Left ventricle myocardium inferior (tissue), 1 donor: Measurements from ENCODE around the gene ATP4A. TPM values are rescaled to one million over a fixed set of nuclear protein-coding genes. Genes with fewer than 3 reads are reported as not detected.
A peak's percentile ranks its signal among the peaks of the same experiment; 100 is the strongest.

ENCODE experiments used
- DNase-seq: peaks from one replicate; pipeline ENCODE4 v3.0.0-alpha.2; 2020
- H3K27ac ChIP-seq: fragments of 200-600 bp; replicated peaks from 2 replicates; pipeline ENCODE4 v1.8.0; 2021
- H3K27me3 ChIP-seq: fragments of 200-600 bp; 2 replicates; pipeline ENCODE4 v1.8.0; 2021; ENCODE audit warnings: low read depth
- H3K36me3 ChIP-seq: fragments of 200-600 bp; 2 replicates; pipeline ENCODE4 v1.8.0; 2021
- H3K4me1 ChIP-seq: fragments of 200-600 bp; 2 replicates; pipeline ENCODE4 v1.8.0; 2021
- H3K4me3 ChIP-seq: fragments of 200-600 bp; 2 replicates; pipeline ENCODE4 v1.8.0; 2021; ENCODE audit warnings: mild to moderate bottlenecking, moderate library complexity
- H3K9me3 ChIP-seq: fragments of 200-600 bp; replicated peaks from 2 replicates; pipeline ENCODE4 v1.8.0; 2021
- intact Hi-C: fragments of 100-400 bp; cut with micrococcal nuclease; formaldehyde crosslinking; loops from one replicate; pipeline ENCODE4 v1.11.0; 2022
- total RNA-seq: library from RNA; stranded (reverse); fragmentation: NEBNext Ultra II Directional; extraction: Animal tissue kit (Norgen Biotek cat#: 25700); gene quantifications from one replicate; pipeline ENCODE4 v1.2.1, GENCODE V29; 2021
- TF ChIP-seq, protein P1 (sequence below): fragments of 200-600 bp; IDR thresholded peaks from 2 replicates; pipeline ENCODE4 v1.8.0; 2021; ENCODE audit warnings: antibody characterized with exemption, mild to moderate bottlenecking, borderline replicate concordance
- donor health status: DM: no; HTN: yes; CAD: no; lungs with severe emphysema.

ATP4A gene
- total RNA-seq, 1 donor from 2014 or later, result not detected

DNA sequence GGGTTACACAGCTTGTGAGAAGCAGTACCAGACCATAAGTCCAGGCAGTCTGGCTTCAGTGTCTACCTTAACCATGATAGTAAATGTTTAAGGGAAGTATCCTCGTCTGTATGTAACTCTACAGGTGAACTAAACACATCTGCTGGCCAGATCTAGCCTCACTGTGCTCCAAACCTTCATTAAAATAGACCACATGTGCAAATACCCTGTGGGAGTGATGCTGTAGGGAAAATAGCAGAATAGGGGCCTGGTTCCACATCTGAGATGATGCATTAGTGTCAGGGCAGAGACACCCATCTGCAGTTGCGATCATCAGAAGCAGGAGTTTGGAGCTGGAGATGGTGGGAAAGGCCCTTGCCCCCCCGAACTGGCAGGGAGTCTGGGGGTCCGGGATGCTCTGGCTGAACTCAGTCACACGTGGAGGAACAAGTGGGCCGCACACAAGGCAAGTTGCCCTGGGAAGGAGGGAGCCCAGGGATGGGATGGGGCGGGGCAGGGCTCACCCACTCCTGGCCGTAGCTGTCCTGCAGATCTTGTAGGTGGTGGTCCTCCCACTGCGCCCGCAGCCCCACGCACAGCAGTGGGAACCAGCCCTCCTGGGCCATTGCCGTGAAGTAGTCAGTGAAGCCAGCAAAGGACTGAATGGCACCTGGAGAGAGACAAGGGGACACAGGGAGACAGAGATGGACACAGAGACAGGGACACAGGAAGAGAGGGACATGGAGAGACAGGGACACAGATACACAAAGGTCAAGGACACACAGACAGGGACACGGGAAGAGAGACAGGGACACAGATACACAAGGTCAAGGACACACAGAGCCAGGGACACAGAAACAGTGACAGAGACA is 10.7 kb downstream of the ATP4A start:
- Histone ChIP-seq H3K27me3 (peaks cover 31% of the 10 kb centered on the region), H3K27ac (no peak overlapping the region), H3K4me3 (no peak overlapping the region), H3K36me3 (no peaks in the 10 kb centered on the region), H3K4me1 (peaks cover 4% of the 10 kb centered on the region), H3K9me3 (no peaks in the 10 kb centered on the region)
- DNase-seq, result no peak
- intact Hi-C loops, result no loop called here
- TF ChIP-seq, protein P1, sequence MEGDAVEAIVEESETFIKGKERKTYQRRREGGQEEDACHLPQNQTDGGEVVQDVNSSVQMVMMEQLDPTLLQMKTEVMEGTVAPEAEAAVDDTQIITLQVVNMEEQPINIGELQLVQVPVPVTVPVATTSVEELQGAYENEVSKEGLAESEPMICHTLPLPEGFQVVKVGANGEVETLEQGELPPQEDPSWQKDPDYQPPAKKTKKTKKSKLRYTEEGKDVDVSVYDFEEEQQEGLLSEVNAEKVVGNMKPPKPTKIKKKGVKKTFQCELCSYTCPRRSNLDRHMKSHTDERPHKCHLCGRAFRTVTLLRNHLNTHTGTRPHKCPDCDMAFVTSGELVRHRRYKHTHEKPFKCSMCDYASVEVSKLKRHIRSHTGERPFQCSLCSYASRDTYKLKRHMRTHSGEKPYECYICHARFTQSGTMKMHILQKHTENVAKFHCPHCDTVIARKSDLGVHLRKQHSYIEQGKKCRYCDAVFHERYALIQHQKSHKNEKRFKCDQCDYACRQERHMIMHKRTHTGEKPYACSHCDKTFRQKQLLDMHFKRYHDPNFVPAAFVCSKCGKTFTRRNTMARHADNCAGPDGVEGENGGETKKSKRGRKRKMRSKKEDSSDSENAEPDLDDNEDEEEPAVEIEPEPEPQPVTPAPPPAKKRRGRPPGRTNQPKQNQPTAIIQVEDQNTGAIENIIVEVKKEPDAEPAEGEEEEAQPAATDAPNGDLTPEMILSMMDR, result no peak

DNA sequence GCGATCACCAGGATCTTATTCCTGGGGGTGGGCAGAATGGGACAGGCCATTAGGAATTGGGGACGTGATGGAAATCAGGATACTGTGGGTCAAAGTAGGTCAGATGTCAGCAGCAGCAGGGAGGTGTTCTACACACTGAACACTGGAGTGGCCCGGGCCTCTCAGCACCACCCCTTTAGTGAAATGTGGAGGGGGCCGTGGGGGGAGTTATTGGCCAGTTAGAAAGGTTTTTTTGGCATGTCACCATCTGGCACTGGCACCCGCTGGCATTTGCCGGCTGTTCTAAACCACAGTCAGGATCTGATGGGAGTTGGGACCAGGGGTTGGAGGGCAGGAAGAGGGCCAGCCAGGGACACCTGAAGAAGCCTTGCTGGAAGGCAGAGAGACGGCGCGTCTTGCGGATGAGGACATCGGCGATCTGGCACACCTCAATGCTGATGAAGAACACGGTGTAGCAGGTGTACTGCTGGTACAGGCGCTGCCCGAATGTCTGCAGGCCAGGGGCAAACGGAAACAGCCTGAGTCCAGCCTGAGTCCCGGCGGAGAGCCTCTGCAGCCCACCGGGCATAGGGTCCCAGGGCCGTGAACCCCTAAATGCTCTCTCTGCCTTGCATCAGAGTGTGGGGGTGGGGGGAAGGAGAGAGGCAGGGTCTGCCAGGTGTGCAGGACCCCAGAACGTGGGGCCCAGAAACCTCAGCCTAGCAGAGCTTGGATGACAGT is 12.2 kb downstream of the ATP4A start:
- peaks cover 11% of the 10 kb centered on the region for H3K4me1 ChIP-seq
- no peaks in the 10 kb centered on the region for H3K9me3 ChIP-seq
- H3K27ac ChIP-seq, result no peak overlapping the region
- peaks cover 16% of the 10 kb centered on the region for H3K27me3 ChIP-seq
- H3K4me3 ChIP-seq, result no peak overlapping the region
- intact Hi-C loops, result no loop called here
- no peak for DNase-seq
- TF ChIP-seq, protein P1, result no peak
- peaks cover 12% of the 10 kb centered on the region for H3K36me3 ChIP-seq

DNA sequence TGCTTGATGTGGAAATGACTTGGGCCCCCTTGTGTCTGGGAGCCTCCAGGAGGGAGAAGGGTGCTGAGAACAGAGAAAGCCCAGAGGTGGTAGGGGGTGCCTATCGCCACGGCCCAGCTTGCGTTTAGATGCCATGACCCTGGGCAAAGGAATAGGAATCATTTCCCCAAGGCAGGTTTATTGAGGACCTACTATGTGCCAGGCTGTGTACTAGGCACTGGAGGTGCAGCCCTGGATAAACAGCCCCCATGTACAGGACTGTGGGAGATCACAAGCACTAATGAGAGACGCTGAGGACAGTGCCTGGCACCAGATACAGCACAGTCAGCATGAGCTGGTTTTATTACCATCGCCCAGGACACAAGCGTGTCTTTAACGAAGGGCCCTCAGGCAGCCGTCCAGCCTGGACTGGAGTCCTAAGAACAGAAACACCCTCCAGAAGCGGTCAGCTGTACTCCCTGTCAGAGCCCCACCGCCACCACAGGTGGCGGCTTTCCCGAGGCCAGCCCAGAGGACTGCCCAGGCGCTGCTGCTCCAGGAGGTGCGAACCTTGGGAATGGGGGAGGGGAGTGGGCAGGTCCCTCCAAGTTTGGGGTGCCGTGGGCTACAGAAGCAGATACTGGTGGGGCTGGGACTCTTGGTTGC is 13.5 kb downstream of the ATP4A start:
- TF ChIP-seq, protein P1, result no peak
- H3K27me3 ChIP-seq, result peaks cover 3% of the 10 kb centered on the region
- no peak for DNase-seq
- no peak overlapping the region for H3K4me3 ChIP-seq
- H3K36me3 ChIP-seq, result peaks cover 12% of the 10 kb centered on the region
- intact Hi-C loops, result no loop called here
- H3K9me3 ChIP-seq, result no peaks in the 10 kb centered on the region
- H3K4me1 ChIP-seq, result peaks cover 23% of the 10 kb centered on the region
- H3K27ac ChIP-seq, result no peak overlapping the region

DNA sequence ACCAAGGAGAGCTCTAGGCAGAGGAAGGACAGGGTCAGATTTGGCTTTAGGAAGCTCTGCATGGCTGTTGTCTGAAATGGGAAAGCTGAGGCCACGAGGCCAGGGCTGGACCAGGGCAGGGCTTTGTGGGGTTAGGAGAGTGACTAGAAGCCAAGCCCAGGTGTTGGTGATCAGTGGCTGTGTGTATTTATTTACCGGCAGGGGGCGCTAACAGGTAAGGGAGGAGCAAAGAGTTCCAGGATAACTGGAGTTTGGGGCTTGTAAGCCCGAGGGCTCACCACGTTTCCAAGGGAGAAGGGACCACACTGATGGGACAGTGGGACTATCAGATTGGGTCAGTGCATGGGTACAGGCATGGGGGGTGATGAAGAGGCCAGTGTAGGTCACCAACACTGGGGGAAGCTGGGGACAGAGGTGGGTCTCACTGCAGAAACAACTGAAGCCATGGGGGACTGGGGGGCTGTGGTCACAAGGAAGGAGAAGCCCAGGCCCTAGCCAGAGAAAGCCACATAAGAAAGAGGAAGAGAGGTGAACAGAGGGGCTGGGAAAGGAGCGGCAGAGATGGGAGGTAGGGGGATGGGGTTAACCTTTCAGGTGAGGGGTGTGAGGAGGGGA is 14.2 kb downstream of the ATP4A start:
- no peak overlapping the region for H3K4me3 ChIP-seq
- intact Hi-C loops, result no loop called here
- H3K36me3 ChIP-seq, result peaks cover 12% of the 10 kb centered on the region
- TF ChIP-seq, protein P1, result peak; percentile 79
- no peaks in the 10 kb centered on the region for H3K9me3 ChIP-seq
- H3K27me3 ChIP-seq, result no peaks in the 10 kb centered on the region
- H3K27ac ChIP-seq, result no peak overlapping the region
- H3K4me1 ChIP-seq, result peaks cover 30% of the 10 kb centered on the region
- DNase-seq, result no peak

DNA sequence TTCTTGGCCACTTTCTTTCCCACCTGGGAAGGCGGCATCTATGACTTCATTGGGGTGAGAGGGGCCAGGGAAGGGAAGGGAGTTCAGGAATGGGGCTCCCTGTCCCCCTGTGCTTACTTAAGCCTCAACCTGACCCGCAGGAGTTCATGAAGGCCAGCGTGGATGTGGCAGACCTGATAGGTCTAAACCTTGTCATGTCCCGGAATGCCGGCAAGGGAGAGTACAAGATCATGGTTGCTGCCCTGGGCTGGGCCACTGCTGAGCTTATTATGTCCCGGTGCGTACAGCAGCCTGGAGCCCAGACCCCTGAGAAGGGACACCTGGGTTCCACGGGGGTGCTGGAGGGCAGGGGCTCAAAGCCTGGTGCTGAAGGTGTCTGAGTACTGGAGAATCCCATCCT is 16.9 kb downstream of the ATP4A start:
- DNase-seq, result no peak
- Histone ChIP-seq H3K27me3 (no peaks in the 10 kb centered on the region), H3K9me3 (no peaks in the 10 kb centered on the region), H3K4me1 (peaks cover 35% of the 10 kb centered on the region), H3K27ac (no peak overlapping the region), H3K36me3 (peaks cover 12% of the 10 kb centered on the region), H3K4me3 (peak overlapping the region; percentile 84)
- intact Hi-C loops, result no loop called here
- TF ChIP-seq, protein P1, result no peak
